G401 (cell line): ENCODE measurements around the gene SLC25A22. TPM values are rescaled to one million over a fixed set of nuclear protein-coding genes. Genes with fewer than 3 reads are reported as not detected.
A peak's percentile ranks its signal among the peaks of the same experiment; 100 is the strongest.

Source experiments
- DNase-seq: peaks from one replicate; pipeline ENCODE4 v3.0.0-alpha.2; 2015; ENCODE audit warnings: low spot score
- in situ Hi-C: cut with HindIII; loops from 2 replicates; pipeline ENCODE4 v1.10.0; 2016; ENCODE audit warnings: low sequenced_read_pairs, mixed read lengths
- total RNA-seq: library from RNA; depleted of rRNA; stranded (reverse); fragments of >200 nt; shearing (Covaris generic); gene quantifications from 2 replicates; pipeline ENCODE4 v1.2.3, GENCODE V29; 2014

Gene SLC25A22
- total RNA-seq, 1 experiment from 2014 or later: 76.5 TPM

DNA sequence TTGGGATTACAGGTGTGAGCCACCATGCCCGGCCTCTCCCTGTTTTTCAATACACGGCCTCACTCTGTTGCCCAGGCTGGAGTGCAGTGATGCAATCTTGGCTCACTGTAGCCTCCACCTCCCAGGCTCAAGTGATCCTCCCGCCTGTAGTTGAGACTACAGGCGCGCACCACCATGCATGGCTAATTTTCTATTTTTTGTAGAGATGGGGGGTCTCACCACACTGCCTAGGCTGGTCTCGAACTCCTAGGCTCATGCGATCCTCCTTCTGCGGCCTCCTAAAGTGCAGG lies 32.3 kb downstream of the SLC25A22 start:
- in situ Hi-C loops: loop anchor here (25.0 kb wide), 1 partner anchor 103 kb away; no protein-coding TSS in a partner anchor

DNA sequence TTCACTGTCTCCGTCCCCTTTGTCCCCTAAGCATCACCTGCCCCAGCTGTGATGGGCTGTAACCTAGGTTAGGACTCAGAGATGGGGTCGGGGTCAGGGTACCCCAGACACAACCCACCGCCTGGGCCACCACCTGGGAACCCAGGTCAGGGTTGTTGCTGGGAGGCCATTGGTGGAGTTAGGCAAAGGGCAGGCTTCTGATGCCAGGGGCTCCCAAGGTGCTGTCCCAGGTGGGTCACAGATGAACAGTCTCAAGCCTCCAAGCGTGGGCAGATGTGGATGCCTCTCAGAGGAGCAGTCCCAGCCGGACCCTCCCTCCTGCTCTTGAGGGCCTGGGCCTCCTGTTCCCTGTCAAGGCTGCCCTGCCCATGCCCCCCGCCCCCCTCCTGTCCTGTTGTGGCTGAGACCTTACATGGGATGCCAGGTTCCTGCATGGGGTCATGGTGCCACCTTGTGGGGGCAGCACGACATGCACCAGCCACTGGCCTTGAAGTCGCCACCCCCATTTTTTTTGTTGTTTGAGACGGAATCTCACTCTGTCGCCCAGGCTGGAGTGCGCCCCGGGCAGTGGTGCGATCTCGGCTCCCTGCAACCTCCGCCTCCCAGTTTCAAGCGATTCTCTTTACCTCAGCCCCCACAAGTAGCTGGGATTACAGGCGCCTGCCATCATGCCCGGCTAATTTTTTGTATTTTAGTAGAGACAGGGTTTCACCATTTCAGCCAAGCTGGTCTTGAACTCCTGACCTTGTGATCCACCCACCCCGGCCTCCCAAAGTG lies 32.9 kb downstream of the SLC25A22 start:
- DNase-seq: peak; percentile 66
- in situ Hi-C loops: loop anchor here (25.0 kb wide), 1 partner anchor 103 kb away; no protein-coding TSS in a partner anchor

More for the DNA sequence above, 32.3 kb downstream of the SLC25A22 start:
- no peak for DNase-seq

DNA sequence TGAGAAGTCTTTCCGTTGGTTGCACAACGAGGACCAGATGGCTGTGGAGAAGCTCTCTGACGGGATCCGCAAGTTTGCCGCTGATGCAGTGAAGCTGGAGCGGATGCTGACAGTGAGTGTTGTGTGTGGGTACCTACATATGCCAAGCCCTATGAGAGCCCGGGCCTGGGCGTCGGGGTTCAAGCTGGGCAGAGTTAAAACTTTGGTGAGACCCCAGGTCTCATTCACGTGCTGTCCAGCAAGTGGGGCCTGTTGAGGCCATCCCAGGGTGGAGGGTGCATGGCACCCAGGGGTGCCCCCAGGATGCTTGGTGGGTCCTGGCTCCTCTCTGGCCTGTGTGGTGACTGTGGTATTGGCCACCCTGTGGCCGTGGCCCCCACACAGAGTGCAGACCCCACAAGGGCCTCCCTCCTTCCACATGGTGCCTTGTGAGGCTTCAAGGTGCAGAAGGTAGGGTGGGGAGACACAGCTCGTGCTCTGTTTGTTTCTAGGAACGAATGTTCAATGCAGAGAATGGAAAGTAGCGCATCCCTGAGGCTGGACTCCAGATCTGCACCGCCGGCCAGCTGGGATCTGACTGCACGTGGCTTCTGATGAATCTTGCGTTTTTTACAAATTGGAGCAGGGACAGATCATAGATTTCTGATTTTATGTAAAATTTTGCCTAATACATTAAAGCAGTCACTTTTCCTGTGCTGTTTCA lies 33.6 kb downstream of the SLC25A22 start:
- DNase-seq: peak; percentile 47
- in situ Hi-C loops: loop anchor here (25.0 kb wide), 1 partner anchor 102 kb away; no protein-coding TSS in a partner anchor

DNA sequence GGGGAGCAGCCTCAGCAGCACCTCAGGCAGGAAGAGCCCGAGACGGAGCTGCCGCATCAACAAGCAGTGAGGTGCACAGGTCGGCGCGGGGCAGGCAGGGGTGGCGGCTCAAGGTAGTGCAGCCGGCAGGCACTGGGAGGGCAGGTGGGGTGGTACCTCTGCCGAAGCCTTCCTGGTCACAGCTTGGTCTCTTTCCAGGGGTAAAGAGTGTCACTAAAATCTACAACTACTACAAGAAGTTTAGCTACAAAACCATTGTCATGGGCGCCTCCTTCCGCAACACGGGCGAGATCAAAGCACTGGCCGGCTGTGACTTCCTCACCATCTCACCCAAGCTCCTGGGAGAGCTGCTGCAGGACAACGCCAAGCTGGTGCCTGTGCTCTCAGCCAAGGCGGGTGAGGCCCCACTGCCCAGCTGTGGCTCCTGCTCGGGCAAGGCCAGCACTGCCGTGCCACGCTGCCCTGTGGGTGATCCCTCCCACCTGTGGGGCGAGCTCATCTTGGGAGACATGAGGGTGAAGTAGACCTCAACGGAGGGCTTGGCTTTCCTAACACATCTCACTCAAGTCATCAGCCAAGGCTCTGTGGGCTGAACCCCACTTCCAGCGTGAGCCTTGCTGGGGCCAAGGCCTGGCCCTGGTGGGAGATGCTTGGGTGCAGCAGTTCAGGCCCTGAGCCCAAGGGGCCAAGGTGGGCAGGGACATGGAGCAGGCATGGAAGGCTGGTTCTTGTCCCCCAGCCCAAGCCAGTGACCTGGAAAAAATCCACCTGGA lies 34.3 kb downstream of the SLC25A22 start:
- in situ Hi-C loops: loop anchor here (25.0 kb wide), 1 partner anchor 101 kb away; no protein-coding TSS in a partner anchor
- no peak for DNase-seq

DNA sequence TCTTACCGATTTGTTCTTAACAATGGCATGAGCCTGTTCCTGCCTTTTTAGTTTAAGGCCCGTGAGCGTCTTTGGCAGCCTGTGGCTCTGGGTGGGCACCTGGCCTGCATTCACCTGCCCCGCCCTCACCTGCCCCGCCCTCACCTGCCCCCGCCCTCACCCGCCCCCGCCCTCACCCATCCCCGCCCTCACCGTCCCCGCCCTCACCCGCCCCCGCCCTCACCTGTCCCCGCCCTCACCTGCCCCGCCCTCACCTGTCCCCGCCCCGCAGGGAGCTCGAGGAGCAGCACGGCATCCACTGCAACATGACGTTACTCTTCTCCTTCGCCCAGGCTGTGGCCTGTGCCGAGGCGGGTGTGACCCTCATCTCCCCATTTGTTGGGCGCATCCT lies 35.0 kb downstream of the SLC25A22 start:
- DNase-seq: no peak
- in situ Hi-C loops: loop anchor here (25.0 kb wide), 1 partner anchor 101 kb away; no protein-coding TSS in a partner anchor

DNA sequence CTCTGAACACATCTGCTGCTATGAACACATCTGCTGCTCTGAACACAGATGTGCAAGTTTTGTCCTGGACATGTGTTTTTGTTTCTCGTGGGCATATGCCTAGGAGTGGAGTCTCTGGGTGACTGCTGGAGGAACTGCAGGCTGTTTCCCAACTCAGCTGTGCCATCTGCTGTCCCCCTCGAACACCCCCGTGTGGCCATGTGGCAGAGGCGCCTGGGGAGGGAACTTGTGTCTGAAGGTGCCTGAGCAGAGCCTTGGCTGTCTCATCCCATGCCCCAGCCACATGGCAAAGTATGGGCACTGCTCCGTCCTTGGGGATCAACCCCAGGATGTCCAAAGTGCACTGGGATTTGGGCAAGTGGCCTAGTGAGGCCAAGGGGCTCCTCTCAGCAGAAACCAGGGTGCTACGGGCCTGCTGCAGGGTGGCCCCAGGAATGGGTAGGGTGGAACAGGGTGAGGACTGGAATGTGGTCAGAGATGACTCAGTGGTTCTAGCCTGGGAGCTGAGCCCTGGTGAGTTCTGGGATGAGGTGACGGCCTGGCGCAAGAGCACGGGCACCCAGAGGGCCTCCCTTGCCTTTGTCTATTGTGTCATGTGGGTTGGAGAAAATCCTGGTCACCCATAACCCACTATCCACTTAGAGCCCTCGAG lies 35.5 kb downstream of the SLC25A22 start:
- in situ Hi-C loops: loop anchor here (25.0 kb wide), 1 partner anchor 100 kb away; no protein-coding TSS in a partner anchor

DNA sequence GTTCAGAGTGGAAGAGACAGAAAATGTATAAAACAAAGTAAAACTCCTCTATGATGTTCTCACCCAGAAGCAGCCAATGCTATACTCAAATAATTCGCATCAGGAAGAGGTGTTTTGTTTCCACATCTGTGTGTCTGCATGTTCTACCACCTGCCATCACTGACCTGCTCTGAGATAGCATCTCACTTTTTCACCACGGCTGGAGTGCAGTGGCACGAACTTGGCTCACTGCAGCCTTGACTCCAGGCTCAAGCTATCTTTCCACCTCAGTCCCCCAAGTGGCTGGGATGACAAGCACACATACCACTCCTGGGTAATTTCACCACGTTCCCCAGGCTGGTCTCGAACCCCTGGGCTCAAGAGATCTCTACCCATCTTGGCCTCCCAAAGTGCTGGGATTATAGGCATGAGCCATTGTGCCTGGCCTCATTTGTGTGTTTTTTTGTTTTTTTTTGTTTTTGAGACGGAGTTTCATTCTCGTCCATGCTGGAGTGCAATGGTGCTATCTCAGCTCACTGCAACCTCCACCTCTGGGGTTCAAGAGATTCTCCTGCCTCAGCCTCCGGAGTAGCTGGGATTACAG lies 36.5 kb downstream of the SLC25A22 start:
- no peak for DNase-seq
- in situ Hi-C loops: loop anchor here (25.0 kb wide), 1 partner anchor 99 kb away; no protein-coding TSS in a partner anchor

More for the DNA sequence above, 35.5 kb downstream of the SLC25A22 start:
- peak; percentile 80 for DNase-seq

DNA sequence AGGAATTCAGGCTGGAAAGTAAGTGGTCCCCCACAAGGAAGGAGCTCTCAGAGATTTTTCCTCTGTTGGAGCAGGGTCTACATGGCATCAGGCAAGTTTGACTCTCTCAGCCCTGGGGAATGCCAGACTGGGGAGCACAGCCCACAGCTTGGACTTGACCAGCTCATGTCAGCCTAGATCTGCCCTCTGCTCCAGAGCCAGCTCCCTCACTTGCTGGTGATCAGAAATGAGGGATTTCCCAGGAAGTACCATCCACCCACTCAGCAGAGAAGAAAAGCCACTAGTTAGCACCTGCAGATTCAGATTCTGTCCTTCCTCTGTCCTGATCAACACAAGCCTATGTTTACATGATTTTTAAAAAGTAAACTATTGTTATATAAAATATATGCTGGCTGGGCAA lies 37.8 kb downstream of the SLC25A22 start:
- in situ Hi-C loops: loop anchor here (25.0 kb wide), 1 partner anchor 98 kb away; no protein-coding TSS in a partner anchor

DNA sequence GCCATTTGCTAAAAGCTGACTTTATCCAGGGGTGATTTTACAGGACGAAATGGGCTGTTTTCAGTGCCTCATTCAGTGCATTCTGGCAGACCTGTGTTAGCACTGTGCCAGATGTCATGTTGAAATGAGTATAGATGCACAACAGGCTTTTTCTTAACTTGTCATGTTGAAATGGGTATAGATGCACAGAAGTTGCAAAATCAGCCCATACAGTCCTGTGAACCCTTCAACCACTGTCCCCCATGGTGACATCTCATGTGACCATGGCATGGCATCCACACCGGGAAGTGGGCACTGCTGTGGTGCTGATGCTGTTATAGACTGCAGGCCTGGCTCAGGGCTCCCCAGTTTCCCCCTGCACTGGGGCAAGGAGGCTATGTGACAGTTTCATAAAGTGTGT lies 48.4 kb downstream of the SLC25A22 start:
- no peak for DNase-seq
- in situ Hi-C loops: loop anchor here (25.0 kb wide), 1 partner anchor 87 kb away; no protein-coding TSS in a partner anchor

More for the DNA sequence above, 37.8 kb downstream of the SLC25A22 start:
- no peak for DNase-seq

DNA sequence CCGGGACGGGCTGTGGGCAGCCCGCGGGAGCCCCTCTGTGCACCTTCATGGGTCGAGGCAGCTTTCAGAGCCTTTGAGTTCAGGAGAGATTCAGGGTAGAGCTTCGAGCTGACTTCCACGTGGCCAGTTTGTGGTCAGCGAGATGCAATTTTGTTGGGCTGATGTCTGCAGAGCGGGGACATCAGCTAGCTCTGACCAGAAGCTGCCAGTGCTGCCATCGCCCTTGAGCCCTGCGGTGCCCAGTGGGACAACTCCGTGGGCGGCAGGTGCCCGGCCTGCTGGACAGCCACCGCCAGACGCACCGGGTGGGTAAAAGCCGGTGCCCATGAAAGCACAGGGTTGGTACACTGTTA lies 50.1 kb downstream of the SLC25A22 start:
- DNase-seq: no peak
- in situ Hi-C loops: no loop called here

DNA sequence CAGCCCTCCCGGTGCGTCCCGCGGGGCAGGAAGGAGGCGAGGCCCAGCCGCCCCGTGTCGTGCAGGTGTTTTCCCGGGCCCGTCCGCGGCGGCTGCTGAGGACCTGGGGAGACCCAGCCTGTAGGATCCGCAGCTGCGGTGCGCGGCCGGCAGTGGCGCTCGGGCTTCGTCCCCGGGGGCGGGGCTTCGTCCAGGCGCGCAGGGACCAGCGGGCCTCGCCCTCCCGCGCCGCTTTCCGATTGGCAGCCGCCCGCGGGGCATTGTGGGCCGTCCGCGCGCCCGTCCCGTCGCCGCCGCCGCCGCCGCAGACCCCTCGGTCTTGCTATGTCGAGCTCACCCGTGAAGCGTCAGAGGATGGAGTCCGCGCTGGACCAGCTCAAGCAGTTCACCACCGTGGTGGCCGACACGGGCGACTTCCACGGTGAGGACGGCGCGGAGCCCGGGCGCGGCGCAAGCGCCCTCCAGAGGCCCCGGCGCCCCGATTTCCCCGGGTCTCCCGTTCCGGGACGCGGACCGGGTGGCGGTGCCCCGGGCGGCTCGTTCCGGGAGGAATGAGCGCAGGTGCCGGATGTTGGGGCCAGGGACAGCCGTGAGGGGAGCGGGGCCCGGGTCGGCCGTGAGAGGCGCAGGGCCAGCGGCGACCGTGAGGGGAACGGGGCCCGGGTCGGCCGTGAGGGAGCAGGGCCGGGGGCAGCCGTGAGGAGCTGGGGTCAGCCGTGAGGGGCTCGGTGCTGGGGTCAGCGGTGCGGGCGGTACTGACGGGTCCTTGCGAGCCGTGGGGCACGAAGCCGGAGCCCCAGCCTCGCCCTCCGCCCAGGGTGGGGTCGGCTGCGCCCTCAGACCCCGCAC lies 50.7 kb downstream of the SLC25A22 start, which contains the start of gene TALDO1:
TALDO1 (plus strand) TSS at position 307 of the 849 bp plus-strand sequence; CDS start at position 325, 18 bp downstream.
- in situ Hi-C loops: no loop called here

DNA sequence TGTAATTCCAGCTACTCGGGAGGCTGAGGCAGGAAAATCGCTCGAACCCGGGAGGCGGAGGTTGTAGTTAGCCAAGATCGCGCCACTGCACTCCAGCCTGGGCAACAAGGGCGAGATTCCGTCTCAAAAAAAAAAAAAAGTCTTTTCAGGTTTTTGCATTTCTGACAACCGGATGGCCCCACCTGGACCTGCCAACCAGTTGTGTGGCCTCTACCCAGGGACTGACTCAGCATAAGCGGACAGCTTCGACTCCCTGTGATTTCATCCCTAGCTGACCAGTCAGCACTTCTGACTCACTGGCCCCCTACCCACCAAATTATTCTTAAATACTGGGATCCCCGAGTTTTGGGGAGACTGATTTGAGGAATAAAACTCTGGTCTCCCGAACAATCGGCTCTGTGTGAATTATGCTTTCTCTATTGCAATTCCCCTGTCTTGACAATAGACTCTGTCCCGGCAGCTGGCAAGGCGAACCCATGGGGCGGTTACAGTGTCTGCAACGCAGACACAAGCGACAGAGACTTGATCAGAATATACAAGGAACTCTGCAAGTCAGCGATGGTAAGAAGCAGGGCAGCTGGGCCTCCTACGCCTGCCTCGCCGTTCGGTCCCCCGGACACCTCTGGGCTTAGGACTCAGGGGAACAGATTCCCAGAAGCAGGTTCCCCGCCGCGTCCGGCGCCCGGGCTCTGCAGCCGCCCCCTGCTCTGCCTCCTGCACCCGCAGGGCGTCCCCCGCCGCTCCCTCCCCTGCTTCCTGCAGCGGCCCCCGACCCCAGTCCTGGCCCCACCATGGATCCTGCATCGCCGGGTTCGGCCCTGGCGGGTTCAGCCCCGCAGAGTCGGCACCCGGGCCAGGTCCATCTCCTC lies 51.6 kb downstream of the SLC25A22 start:
- in situ Hi-C loops: no loop called here
- peak; percentile 44 for DNase-seq

More for the DNA sequence above, 50.7 kb downstream of the SLC25A22 start, which contains the start of gene TALDO1:
- DNase-seq: peak; percentile 86

DNA sequence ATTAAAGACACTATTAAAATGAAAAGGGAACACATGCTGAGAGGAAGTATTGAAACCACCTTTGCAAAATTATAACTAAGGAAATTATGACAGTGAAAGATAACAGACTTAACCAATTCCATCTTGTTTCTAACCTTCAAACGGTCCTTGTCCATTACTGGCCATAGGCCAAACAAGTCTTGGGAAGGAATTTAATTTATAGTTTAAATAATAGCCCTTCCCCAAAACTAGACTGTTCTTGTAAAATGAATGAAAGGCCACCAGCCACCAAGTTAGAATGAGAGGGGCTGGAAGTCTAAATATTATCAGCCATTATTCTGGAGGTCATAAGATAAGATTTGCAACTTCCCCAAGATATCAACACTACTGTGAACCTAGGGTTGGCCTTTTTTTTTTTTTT lies 52.7 kb downstream of the SLC25A22 start:
- DNase-seq: no peak
- in situ Hi-C loops: no loop called here

DNA sequence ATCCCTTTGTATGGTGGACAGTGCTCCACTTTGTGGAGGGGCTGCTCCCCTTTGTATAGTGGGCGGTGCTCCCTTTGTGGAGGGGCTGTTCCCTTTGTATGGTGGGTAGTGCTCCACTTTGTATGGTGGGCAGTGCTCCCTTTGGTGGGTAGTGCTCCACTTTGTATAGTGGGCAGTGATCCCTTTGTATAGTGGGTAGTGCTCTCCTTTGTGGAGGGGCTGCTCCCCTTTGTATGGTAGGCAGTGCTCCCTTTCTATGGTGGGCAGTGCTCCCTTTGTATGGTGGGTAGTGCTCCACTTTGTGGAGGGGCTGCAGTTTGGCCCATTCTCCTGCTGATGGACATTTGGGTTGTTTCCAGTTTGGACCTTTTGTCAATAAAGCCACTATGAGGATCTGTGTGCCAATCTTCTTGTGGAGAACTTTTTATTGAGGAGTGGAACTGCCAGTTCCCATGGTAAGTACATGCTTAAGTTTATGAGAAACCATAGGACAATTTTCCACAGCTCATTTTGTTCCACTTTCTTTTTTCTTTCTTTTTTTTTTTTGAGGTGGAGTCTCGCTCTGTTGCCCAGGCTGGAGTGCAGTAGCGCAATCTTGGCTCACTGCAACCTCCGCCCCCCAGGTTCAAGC lies 55.4 kb downstream of the SLC25A22 start:
- in situ Hi-C loops: no loop called here
- DNase-seq: no peak

DNA sequence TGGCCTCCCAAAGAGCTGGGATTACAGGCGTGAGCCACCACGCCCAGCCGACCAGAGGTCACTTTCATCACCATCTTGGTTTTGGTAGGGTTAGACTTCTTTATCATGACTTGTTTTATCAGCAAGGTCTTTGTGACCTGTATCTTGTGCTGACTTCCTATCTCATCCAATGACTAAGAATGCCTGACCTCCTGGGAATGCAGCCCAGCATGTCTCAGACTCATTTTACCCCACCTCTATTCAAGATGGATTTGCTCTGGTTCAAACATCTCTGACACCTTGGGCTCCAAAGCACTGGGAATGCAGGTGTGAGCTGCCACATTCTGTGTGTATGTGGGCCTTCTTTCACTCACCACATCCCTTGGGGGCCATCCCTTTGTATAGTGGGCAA lies 55.9 kb downstream of the SLC25A22 start:
- no peak for DNase-seq
- in situ Hi-C loops: no loop called here
